Measurements from ENCODE around the gene AHI1. TPM values are rescaled to one million over a fixed set of nuclear protein-coding genes. Genes with fewer than 3 reads are reported as not detected.

The AHI1 gene
- total and polyA plus RNA-seq, 10 of the 15 experiments (the other 5 are each of a cell fraction or from before 2014, with no cell fraction given): 3.2 to 9.5 (median 4.6) TPM

DNA sequence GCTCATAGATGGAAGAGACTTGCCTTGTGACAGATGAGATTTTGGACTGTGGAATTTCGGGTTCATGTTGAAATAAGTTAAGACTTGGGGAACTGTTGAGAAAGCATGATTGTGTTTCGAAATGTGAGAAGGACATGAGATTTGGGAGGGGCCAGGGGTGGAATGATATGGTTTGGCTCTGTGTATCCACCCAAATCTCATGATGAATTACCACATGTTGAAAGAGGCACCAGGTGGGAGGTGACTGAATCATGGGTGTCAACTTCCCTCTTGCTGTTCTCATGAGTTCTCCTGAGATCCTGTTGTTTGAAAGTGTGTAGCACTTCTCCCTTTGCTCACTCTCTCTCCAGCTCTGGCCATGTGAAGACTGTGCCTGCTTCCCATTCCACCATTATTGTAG lies 17.9 kb downstream of the AHI1 start:
- DNase-seq (ENCODE audit: low read depth, low spot score): no peak
- Histone ChIP-seq H3K36me3 (ENCODE audit: control insufficient read depth in 2 of 2, insufficient read depth in 2 of 2, low read length in 1 of 2) (no peaks in the 10 kb centered on the region), H4K20me1 (ENCODE audit: control insufficient read depth, insufficient read depth) (no peaks in the 10 kb centered on the region), H3K27me3 (replicated peaks in 1 of 2; ENCODE audit: control insufficient read depth in 2 of 2, insufficient read depth in 2 of 2, low read length in 1 of 2) (no peaks in the 10 kb centered on the region), H3K4me2 (ENCODE audit: control insufficient read depth, insufficient read depth) (no peak overlapping the region), H3K9ac (ENCODE audit: control insufficient read depth, insufficient read depth, low read length) (no peak overlapping the region), H3K9me3 (replicated peaks; ENCODE audit: control insufficient read depth, insufficient read depth, low read length) (peaks cover 5% of the 10 kb centered on the region), H3K79me2 (ENCODE audit: control insufficient read depth, insufficient read depth, low read length) (no peaks in the 10 kb centered on the region), H2AFZ (ENCODE audit: control insufficient read depth, low read depth, low read length) (no peak overlapping the region), H3K4me1 (ENCODE audit: control insufficient read depth, insufficient read depth, low read length) (no peaks in the 10 kb centered on the region), H3K27ac (ENCODE audit: control insufficient read depth, insufficient read depth) (no peak overlapping the region), H3K4me3 (no peak overlapping the region)
- TF ChIP-seq FOXM1 (IDR thresholded peaks at IDR 0.05; ENCODE audit: low read depth, low read length) (no peak), PAX8 (IDR thresholded peaks at IDR 0.05) (no peak), CHD1 (IDR thresholded peaks at IDR 0.05; ENCODE audit: low read depth, low read length) (no peak), HDAC6 (IDR thresholded peaks at IDR 0.05; ENCODE audit: unreplicated experiment) (no peak), ZNF384 (IDR thresholded peaks at IDR 0.05; ENCODE audit: borderline replicate concordance, low read depth, low read length) (no peak), TCF12 (IDR thresholded peaks at IDR 0.05; ENCODE audit: low read depth, low read length) (no peak)
- TF ChIP-seq, protein P1, sequence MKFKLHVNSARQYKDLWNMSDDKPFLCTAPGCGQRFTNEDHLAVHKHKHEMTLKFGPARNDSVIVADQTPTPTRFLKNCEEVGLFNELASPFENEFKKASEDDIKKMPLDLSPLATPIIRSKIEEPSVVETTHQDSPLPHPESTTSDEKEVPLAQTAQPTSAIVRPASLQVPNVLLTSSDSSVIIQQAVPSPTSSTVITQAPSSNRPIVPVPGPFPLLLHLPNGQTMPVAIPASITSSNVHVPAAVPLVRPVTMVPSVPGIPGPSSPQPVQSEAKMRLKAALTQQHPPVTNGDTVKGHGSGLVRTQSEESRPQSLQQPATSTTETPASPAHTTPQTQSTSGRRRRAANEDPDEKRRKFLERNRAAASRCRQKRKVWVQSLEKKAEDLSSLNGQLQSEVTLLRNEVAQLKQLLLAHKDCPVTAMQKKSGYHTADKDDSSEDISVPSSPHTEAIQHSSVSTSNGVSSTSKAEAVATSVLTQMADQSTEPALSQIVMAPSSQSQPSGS (IDR thresholded peaks at IDR 0.05; ENCODE audit: low read length): no peak
- FAIRE-seq: no peak
- ChIA-PET SMC1A (ENCODE audit: uncharacterized antibody, unreplicated experiment) (no interaction called here), POLR2A (no interaction called here), CTCF (interaction anchor here (1.2 kb wide), 1 partner anchor 26 kb away, joined by 3 read pairs; no protein-coding TSS in a partner anchor), RAD21 (ENCODE audit: unreplicated experiment) (no interaction called here)
- in situ Hi-C loops (cut with MboI): no loop called here
- 90% methylated on average over 2 of the region's 2 CpGs for WGBS (ENCODE audit: insufficient coverage, insufficient replicate concordance, low lambda C conversion rate, missing lambda C conversion rate)
- intact Hi-C loops (cut with micrococcal nuclease; ENCODE audit: unreplicated experiment): no loop called here
- no peak for ATAC-seq
- BruUV-seq (replicated peaks): no TSS peak

DNA sequence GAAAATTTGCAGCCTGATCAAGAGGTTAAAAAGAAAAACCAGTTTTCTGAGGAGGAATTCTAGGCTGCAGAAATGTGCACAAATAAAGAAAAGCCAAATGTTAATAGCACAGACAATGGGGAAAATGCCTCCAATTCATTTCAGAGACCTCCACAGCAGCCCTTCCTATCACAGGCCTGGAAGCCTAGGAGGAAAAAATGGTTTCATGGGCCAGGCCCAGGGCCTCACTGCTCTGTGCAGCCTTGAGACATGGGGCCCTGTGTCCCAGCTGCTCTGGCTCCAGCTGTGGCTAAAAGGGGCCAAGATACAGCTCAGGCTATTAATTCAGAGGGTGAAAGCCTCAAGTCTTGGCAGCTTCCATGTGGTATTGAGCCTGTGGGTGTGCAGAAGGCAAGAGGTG lies 18.9 kb downstream of the AHI1 start:
- ATAC-seq: no peak
- RAD21 ChIA-PET (ENCODE audit: unreplicated experiment): no interaction called here
- no peak for FAIRE-seq
- SMC1A ChIA-PET (ENCODE audit: uncharacterized antibody, unreplicated experiment): no interaction called here
- Histone ChIP-seq H3K4me2 (ENCODE audit: control insufficient read depth, insufficient read depth) (no peak overlapping the region), H3K4me1 (ENCODE audit: control insufficient read depth, insufficient read depth, low read length) (no peaks in the 10 kb centered on the region), H2AFZ (ENCODE audit: control insufficient read depth, low read depth, low read length) (no peak overlapping the region), H3K36me3 (ENCODE audit: control insufficient read depth in 2 of 2, insufficient read depth in 2 of 2, low read length in 1 of 2) (no peaks in the 10 kb centered on the region), H3K27ac (ENCODE audit: control insufficient read depth, insufficient read depth) (no peak overlapping the region), H3K9ac (ENCODE audit: control insufficient read depth, insufficient read depth, low read length) (no peak overlapping the region), H3K9me3 (replicated peaks; ENCODE audit: control insufficient read depth, insufficient read depth, low read length) (peaks cover 5% of the 10 kb centered on the region), H3K4me3 (no peak overlapping the region), H3K79me2 (ENCODE audit: control insufficient read depth, insufficient read depth, low read length) (no peaks in the 10 kb centered on the region), H4K20me1 (ENCODE audit: control insufficient read depth, insufficient read depth) (no peaks in the 10 kb centered on the region), H3K27me3 (replicated peaks in 1 of 2; ENCODE audit: control insufficient read depth in 2 of 2, insufficient read depth in 2 of 2, low read length in 1 of 2) (no peaks in the 10 kb centered on the region)
- intact Hi-C loops (cut with micrococcal nuclease; ENCODE audit: unreplicated experiment): no loop called here
- no peak for TF ChIP-seq WRNIP1 (IDR thresholded peaks at IDR 0.05; ENCODE audit: borderline replicate concordance, low read depth, low read length)
- no peak for TF ChIP-seq CEBPB (IDR thresholded peaks at IDR 0.05; ENCODE audit: borderline replicate concordance in 1 of 2, low read depth in 2 of 2, low read length in 2 of 2)
- no peak for TF ChIP-seq NBN (IDR thresholded peaks at IDR 0.05)
- no peak for DNase-seq (ENCODE audit: low read depth, low spot score)
- in situ Hi-C loops (cut with MboI): no loop called here
- CTCF ChIA-PET: interaction anchor here (1.2 kb wide), 1 partner anchor 25 kb away, joined by 3 read pairs; no protein-coding TSS in a partner anchor
- no TSS peak for BruUV-seq (replicated peaks)
- POLR2A ChIA-PET: no interaction called here

All from GM12878 (cell line).